Uterus (tissue), 2 donors: Measurements from ENCODE around the gene PICALM.
"Not testable (repeated sequence)": the region's sequence is repeated elsewhere in the genome, so short reads cannot be mapped to it uniquely, and the experiment has no call there.

Source experiments
- CTCF ChIP-seq, 4 experiments: fragments of 200-600 bp in 2 of 4; fragments of 450-650 bp in 2 of 4; sonication (generic) in 2 of 4; IDR thresholded peaks; one replicate each; pipeline ENCODE4 v1.5.1; 2016 to 2019; ENCODE audit warnings: antibody characterized with exemption in 4 of 4, mild to moderate bottlenecking in 2 of 4, moderate library complexity in 1 of 4
- POLR2A ChIP-seq, 2 donors: fragments of 450-650 bp; IDR thresholded peaks; one replicate each; pipeline ENCODE4 v1.6.1; 2016; ENCODE audit warnings: antibody characterized with exemption in 2 of 2, mild to moderate bottlenecking in 1 of 2, moderate library complexity in 1 of 2

GRCh38 chr11:85952108-85952485, 116.8 kb downstream of the PICALM start:
- not testable (repeated sequence) for TF ChIP-seq CTCF, POLR2A (IDR thresholded peaks at IDR 0.05)
